ENCODE data around the gene MTMR2. TPM values are rescaled to one million over a fixed set of nuclear protein-coding genes. Genes with fewer than 3 reads are reported as not detected.
A peak's percentile ranks its signal among the peaks of the same experiment; 100 is the strongest.

The MTMR2 gene
- total RNA-seq (2014; rRNA removed; shearing (Covaris generic)) = 28.9 and 30.3 TPM in 2 replicates

DNA sequence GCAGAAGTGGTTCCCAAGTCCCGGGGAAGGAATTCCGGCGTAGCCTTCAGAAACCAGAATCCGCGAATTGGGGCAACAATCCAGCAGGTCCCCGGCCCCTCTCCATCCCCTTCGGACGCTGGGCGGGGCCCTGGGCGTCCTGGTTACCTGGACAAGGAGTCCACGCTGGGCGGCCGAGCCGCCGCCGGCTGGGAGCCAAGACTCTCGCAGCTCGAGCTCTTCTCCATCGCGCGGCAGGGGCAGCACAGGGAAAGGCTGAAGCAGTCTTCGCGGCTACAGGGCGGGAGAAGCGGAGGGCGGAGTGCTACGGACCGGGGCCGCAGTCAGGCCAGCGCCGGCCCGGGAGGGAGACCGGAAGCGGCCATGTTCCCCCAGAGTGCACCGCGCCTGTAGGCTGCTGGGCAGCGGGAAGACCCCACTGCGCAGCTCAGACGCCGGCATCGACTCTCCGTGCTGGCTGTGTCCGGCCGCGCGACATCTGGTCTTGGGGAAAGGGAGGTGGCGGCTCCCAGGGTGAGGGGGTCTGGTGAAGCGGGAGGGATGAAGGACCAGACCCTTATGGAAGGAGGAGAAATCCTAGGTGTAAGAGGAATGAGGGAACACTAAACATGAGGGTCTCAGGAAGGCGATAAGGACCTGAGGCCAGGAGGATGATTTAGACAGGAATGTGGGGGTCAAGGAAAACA, at the start of gene MTMR2:
MTMR2 (minus strand) TSS at position 380 of the 686 bp plus-strand sequence; CDS start at position 227, 153 bp downstream.
- peak; percentile 61 for DNase-seq (ENCODE audit: low spot score)

DNA sequence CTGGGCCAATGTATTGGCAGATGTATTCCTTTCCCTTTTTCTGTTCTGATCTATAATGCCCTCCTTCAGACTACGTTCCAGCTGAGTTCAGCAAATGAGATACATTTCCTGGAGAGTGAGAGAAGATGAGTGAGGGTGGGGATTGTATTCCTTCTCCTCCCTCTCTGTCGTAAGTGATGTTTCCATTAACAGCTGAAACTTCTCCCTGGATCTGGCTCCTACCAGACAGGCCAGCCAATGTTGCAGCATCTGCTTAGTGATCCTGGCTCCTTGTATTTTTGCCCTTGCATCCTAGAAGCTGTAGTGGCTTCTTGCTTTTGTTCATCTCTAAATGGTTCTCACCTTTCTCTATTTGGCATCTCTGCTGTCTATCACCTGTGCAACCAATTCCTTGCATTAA, 48.2 kb upstream of the MTMR2 start:
- no peak for DNase-seq (ENCODE audit: low spot score)

DNA sequence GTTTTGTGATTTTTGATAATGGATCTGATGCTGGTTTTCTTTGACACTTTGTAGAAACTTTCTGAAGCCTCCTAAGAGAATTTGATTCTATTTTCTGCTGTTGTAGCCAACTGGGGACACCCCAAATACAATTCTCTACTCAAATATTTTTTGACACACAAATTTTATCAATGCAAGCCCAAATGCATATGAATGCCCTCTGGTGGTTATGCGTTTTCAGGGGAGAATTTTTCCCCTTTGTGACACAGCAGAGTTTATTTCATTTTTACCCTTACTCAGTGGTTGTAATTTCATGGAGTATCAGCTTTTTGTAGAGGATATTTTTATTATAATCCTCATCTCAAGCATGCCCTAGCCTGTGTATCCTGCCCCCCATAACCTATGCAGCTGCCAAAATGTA, 44.7 kb upstream of the MTMR2 start:
- no peak for DNase-seq (ENCODE audit: low spot score)

GRCh38 chr11:95964281-95964680, 40.4 kb upstream of the MTMR2 start:
- no peak for DNase-seq (ENCODE audit: low spot score)

DNA sequence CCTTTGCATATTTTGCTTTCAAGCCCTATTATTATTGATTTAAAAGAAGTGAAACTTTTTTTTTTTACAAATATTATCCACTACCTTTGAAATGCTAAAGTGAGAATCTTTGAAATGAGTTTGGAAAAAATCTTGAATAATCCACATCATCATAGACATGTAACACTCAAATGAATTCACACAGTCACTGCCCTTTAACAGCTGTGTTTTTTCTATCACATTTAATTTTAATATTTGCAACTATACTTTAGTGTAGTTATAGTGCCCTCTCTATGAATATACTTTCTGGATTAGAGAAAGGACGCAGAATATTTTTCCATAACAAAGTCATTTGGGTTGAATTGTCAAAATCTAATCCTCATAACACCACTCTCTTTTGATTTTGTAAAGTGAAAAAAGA, 37.9 kb upstream of the MTMR2 start:
- no peak for DNase-seq (ENCODE audit: low spot score)

GRCh38 chr11:95950905-95951304, 27.0 kb upstream of the MTMR2 start:
- no peak for DNase-seq (ENCODE audit: low spot score)

DNA sequence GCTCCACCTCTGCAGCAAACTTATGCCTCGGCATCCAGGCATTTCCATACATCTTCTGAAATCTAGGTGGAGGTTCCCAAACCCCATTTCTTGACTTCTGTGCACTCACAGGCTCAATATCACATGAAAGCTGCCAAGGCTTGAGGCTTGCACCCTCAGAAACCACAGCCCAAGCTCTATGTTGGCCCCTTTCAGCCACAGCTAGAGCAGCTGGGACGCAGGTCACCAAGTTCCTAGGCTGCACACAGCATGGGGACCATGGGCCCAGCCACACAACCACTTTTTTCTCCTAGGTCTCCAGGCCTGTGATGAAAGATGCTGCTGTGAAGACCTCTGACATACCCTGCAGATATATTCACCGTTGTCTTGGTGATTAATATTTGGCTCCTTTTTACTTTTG, 24.7 kb upstream of the MTMR2 start:
- DNase-seq (ENCODE audit: low spot score) = no peak

GRCh38 chr11:95944623-95945022, 20.7 kb upstream of the MTMR2 start:
- DNase-seq (ENCODE audit: low spot score) = no peak

DNA sequence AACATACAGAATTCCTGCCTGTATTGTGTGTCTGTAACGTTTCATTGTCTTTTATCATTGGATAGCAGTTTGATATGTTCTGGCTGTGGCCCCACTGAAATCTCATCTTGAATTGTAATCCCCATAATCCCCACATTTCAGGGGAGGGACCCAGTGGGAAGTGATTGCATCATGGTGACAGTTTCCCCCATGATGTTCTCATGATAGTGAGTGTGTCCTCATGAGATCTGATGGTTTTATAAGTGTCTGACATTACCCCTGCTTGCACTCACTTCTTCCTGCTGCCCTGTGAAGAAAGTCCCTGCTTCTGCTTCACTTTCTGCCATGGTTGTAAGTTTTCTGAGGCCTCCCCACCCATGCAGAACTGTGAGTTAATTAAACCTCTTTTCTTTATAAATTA, 19.6 kb upstream of the MTMR2 start:
- DNase-seq (ENCODE audit: low spot score) = no peak

DNA sequence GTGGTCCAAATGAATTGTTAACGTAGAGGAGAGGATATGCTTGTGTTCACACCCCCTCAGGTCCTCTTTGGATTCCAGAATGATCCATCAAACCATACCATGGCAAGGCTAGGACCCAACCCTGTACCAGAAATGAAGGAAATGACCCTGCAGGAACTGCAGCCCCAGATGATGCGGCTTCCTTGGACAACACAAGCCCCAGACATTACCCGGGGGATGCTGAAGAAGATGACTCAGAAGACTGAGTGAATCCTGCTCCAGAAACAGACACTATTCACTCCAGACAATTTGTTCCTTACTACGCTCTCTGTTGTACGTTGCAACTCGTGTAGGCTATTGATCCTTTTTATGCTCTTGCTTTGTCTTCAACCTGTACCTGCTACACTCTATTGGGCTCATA, 15.2 kb upstream of the MTMR2 start:
- DNase-seq (ENCODE audit: low spot score) = no peak

DNA sequence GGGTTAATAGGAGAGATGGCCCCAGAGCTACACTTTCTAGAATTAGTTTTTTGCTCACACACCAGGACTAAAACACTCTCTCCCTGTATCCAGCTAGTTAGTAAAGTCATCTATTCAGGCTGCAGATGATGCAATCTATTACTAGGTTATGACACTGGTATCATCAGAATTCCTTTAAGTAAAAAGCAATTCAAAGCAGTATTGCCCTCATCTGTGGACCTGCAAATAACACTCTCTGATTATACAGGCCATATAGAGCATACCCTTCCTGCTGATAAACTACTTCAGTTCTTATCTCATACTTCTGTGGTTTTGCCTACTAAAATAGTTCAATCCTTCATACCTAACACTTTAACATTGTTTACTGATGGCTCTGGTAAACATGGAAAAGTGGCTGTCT, 13.5 kb upstream of the MTMR2 start:
- no peak for DNase-seq (ENCODE audit: low spot score)

DNA sequence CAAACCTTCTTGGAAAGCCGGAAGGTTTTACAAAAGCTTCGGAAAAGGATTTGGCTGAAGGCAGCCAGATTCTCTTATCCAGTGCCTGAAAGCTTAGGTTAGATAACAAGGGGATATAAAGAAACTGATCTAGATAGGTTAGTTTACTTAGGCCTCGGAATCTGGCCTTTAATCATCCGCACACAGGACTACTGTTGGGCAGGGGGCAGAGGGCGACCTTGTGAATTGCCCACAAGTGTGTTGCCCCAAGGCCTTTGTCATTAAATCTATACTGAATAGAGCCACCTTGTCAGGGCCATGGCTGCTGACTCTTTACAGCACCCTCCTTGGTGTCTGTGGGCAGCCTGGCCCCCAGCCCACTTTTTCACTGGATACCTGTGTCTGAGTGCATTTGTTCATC, 9.7 kb upstream of the MTMR2 start:
- no peak for DNase-seq (ENCODE audit: low spot score)

DNA sequence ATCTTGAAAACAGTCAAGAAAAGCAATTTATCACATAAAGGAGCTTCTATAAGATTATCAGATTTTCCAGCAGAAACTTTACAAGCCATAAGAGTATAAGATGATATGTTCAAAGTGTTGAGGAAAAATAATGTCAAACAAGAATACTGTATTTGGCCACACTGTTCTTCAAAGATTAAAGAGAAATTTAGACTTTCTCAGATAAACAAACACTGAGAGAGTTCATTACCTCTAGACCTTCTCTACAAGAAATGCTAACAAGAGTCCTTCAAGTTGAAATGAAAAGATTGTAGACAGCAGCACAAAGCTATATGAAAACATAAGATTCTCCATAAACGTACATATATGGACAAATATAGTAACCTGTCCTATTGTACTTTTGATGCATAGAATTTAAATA, 8.0 kb upstream of the MTMR2 start:
- DNase-seq (ENCODE audit: low spot score) = no peak

GRCh38 chr11:95930948-95931347, 7.0 kb upstream of the MTMR2 start:
- no peak for DNase-seq (ENCODE audit: low spot score)

DNA sequence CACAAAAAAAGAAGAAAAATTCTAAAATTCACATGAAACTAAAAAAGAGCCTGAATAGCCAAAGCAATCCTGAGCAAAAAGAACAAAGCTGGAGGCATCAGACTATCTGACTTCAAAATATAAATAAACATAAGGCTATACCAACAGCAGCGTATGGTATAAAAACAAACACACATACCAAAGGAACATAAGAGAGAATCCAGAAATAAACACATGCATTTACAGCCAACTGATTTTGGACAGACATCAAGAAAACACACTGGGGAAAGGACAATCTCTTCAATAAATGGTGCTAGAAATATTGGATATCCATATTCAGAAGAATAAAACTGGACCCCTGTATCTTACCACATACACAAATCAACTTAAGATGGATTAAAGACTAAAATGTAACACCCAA, 2.8 kb upstream of the MTMR2 start:
- DNase-seq (ENCODE audit: low spot score) = peak; percentile 21

DNA sequence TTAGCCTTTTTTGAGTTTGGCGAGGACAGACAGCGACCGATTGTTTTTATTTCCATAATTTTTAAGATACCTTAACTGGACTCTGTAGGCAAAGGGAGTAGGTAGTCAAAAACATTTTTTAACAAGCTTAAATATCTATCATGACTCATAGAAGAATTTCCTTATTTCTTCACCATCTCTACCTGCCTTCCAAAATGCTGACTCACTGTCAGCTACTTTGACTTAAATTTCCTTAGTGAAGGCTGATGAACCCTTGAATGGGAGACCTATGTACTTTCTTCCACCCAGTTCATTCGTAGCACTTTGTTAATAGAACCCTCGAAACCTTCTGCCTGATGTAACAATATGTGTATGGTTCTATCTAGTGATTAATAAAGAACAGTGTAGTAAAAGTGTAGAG, 1.1 kb upstream of the MTMR2 start:
- peak; percentile 43 for DNase-seq (ENCODE audit: low spot score)

- peak; percentile 33 for DNase-seq (ENCODE audit: low spot score)
These were observed 480 bp upstream of the MTMR2 start for GRCh38 chr11:95924414-95924760.

- DNase-seq (ENCODE audit: low spot score) = no peak
These were observed 524 bp downstream of the MTMR2 start for GRCh38 chr11:95923439-95923727.

GRCh38 chr11:95922536-95923438, 1.1 kb downstream of the MTMR2 start:
- DNase-seq (ENCODE audit: low spot score) = no peak

DNA sequence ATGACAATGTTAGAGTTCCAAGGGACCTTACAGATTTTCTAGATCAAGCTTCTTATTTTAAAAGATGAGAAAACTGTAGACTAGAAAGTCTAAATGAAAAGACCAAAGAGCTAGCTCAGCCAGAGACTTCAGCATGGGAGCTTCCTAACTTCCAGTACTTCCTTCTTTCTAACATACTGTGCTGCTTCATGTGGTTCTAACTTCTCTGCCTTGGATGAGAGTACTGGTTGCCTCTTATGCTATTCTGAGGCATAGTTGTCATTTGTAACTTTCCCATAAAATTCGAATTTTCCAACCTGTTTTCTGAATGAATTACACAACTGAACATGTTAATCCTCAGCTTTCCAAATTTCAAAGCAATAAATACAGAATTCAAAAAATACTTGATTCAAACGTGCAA, 1.8 kb downstream of the MTMR2 start:
- no peak for DNase-seq (ENCODE audit: low spot score)

DNA sequence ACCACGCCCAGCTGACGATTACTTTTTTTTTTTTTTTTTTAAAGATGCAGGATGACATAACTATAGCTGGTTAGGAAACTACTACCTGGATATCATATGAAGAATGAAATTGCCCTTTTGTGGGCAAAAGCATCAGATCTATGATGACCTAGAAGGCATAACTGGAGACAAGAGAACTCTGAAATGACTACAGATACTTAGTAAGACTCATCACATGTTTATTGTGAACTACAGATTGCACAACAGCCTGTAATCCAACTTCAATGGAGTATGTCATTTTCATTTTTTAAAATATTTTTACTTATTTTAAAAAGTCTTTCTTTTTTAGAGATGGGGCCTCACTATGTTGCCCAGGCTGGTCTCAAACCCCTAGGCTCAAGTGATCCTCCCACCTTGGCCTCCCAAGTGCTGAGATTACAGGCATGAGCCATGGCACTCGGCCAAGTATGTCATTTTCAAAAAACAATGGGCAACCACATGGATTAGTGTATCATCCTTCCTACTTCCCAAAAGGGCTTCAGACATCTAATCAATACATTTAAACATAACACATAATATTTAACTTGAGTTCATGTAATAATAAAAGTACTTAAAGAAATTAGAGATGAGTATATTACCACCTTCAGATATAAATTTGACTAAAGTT, 3.3 kb downstream of the MTMR2 start:
- no peak for DNase-seq (ENCODE audit: low spot score)

DNA sequence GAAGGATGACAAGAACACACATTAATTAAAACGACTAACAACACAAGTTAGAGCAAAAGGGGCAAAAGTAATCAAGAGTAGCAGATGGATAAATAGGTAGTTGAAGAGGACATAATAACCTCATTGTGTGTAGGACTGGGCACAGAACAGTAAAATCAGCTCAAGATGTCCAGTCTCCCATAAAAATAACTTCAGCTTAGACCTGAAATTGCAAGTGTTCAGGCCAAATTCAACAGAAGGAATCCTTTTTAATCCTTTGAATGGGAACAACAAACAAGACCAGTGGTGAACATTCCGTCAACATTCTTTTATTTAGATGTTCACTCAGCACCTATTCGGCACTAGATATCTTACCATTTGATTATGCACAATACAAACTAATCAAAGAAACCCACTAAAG, 4.4 kb downstream of the MTMR2 start:
- DNase-seq (ENCODE audit: low spot score) = no peak

DNA sequence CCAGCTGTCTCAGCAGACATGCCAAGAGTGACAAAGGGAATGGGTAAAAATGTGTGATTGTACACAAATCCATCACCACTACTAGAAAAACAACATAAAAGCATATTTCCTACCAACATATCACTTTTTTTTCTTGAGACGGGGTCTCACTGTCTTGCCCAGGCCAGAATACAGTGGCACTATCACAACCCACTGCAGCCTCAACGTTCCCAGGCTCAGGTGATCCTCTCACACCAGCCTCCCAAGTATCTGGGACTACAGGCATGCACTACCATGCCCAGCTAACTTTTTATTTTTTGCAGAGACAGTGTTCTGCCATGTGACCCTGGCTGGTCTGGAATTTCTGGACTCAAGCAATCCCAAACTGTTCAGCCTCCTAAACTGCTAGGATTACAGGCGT, 5.2 kb downstream of the MTMR2 start:
- no peak for DNase-seq (ENCODE audit: low spot score)

Measured in H4 (cell line).